CD14-positive monocyte (primary cell): ENCODE data around the gene HOXB4. TPM values are rescaled to one million over a fixed set of nuclear protein-coding genes. Genes with fewer than 3 reads are reported as not detected.
A peak's percentile ranks its signal among the peaks of the same experiment; 100 is the strongest.

Experiments
- DNase-seq, 3 donors: peaks; one replicate each; pipeline ENCODE4 v3.0.0-alpha.2; 2011 to 2022
- H2AFZ ChIP-seq: 2 replicates; pipeline ENCODE4 v1.6.0; 2012; ENCODE audit warnings: mild to moderate bottlenecking, low read depth, low read length, inconsistent platforms; ENCODE audit not compliant: insufficient read depth, poor library complexity, severe bottlenecking
- H3K27ac ChIP-seq, 2 donors: 1 replicate in 1 of 2; 2 replicates in 1 of 2; pipeline ENCODE4 v1.5.1; 2012 to 2013; ENCODE audit warnings: low read length in 2 of 2, control low read depth in 1 of 2, inconsistent platforms in 1 of 2, low read depth in 1 of 2, mild to moderate bottlenecking in 1 of 2
- H3K27me3 ChIP-seq, 2 donors: one replicate each; pipeline versions ENCODE4 v1.6.0 to v1.6.1; 2011 to 2013; ENCODE audit warnings: low read length in 2 of 2; ENCODE audit not compliant: control insufficient read depth in 2 of 2, insufficient read depth in 2 of 2
- H3K36me3 ChIP-seq, 2 donors: replicated peaks in 1 of 2; 1 replicate in 1 of 2; 2 replicates in 1 of 2; pipeline versions ENCODE4 v1.5.1 to v1.6.1; 2012 to 2013; ENCODE audit warnings: low read length in 2 of 2, control low read depth in 1 of 2, inconsistent platforms in 1 of 2, mild to moderate bottlenecking in 1 of 2; ENCODE audit not compliant: insufficient read depth in 2 of 2, control insufficient read depth in 1 of 2
- H3K4me1 ChIP-seq, 2 donors: 1 replicate in 1 of 2; 2 replicates in 1 of 2; pipeline versions ENCODE4 v1.5.1 to v1.6.1; 2012 to 2013; ENCODE audit warnings: low read length in 2 of 2, control low read depth in 1 of 2, inconsistent platforms in 1 of 2, mild to moderate bottlenecking in 1 of 2, moderate library complexity in 1 of 2; ENCODE audit not compliant: insufficient read depth in 2 of 2, control insufficient read depth in 1 of 2
- H3K4me2 ChIP-seq: replicated peaks from 2 replicates; pipeline ENCODE3; 2012; ENCODE audit warnings: low read length, moderate library complexity, mild to moderate bottlenecking; ENCODE audit not compliant: poor library complexity, severe bottlenecking; ENCODE audit errors: extremely low read depth
- H3K4me3 ChIP-seq, 3 experiments: fragments of 200-600 bp in 1 of 3; sonication (generic) in 1 of 3; replicated peaks in 1 of 3; 1 replicate in 2 of 3; 2 replicates in 1 of 3; pipeline ENCODE4 v1.5.1; 2011 to 2013; ENCODE audit warnings: low read length in 3 of 3, mild to moderate bottlenecking in 3 of 3, control low read depth in 2 of 3, low read depth in 2 of 3, inconsistent platforms in 1 of 3, moderate library complexity in 1 of 3
- H3K79me2 ChIP-seq: 2 replicates; pipeline ENCODE4 v1.6.0; 2012; ENCODE audit warnings: mild to moderate bottlenecking, control low read depth, inconsistent platforms, low read length, moderate library complexity; ENCODE audit not compliant: insufficient read depth
- H3K9ac ChIP-seq: 2 replicates; pipeline ENCODE4 v1.6.0; 2017; ENCODE audit warnings: low read length, mild to moderate bottlenecking; ENCODE audit not compliant: insufficient read depth, poor library complexity, severe bottlenecking
- H3K9me3 ChIP-seq, 2 donors: replicated peaks in 1 of 2; 1 replicate in 1 of 2; 2 replicates in 1 of 2; pipeline versions ENCODE4 v1.5.1 to v1.6.1; 2012 to 2013; ENCODE audit warnings: low read length in 2 of 2, control low read depth in 1 of 2; ENCODE audit not compliant: control insufficient read depth in 1 of 2, insufficient read depth in 1 of 2
- H4K20me1 ChIP-seq: 2 replicates; pipeline ENCODE4 v1.6.0; 2012; ENCODE audit warnings: mild to moderate bottlenecking, low read length, control low read depth, moderate library complexity; ENCODE audit not compliant: insufficient read depth
- H3K27ac Mint-ChIP-seq, 7 donors: one replicate each; pipeline ENCODE4 v1.8.0; 2020; ENCODE audit warnings: mild to moderate bottlenecking in 7 of 7, mixed read lengths in 7 of 7, moderate library complexity in 6 of 7, inconsistent platforms in 2 of 7
- H3K27me3 Mint-ChIP-seq, 3 donors: one replicate each; pipeline ENCODE4 v1.8.0; 2021 to 2022; ENCODE audit warnings: low read depth in 3 of 3, mild to moderate bottlenecking in 3 of 3, mixed read lengths in 3 of 3, moderate library complexity in 3 of 3, inconsistent platforms in 1 of 3
- H3K36me3 Mint-ChIP-seq, 2 donors: one replicate each; pipeline ENCODE4 v1.8.0; 2020; ENCODE audit warnings: mixed read lengths in 2 of 2, inconsistent platforms in 1 of 2, mild to moderate bottlenecking in 1 of 2
- H3K4me1 Mint-ChIP-seq: one replicate; pipeline ENCODE4 v1.8.0; 2020; ENCODE audit warnings: mild to moderate bottlenecking, mixed read lengths
- H3K4me3 Mint-ChIP-seq, 2 donors: one replicate each; pipeline ENCODE4 v1.8.0; 2020; ENCODE audit warnings: mild to moderate bottlenecking in 2 of 2, mixed read lengths in 2 of 2, moderate library complexity in 1 of 2
- H3K9me3 Mint-ChIP-seq, 7 donors: one replicate each; pipeline ENCODE4 v1.8.0; 2020 to 2022; ENCODE audit warnings: mixed read lengths in 7 of 7, mild to moderate bottlenecking in 6 of 7, moderate library complexity in 6 of 7, inconsistent platforms in 2 of 7
- CTCF ChIP-seq: fragments of 200-600 bp; IDR thresholded peaks from one replicate; pipeline ENCODE4 v1.8.0; 2022; ENCODE audit warnings: antibody characterized with exemption, mild to moderate bottlenecking
- WGBS: methylation state at CpG from one replicate; pipeline ENCODE4 v1.1.5; 2013; ENCODE audit warnings: missing lambda C conversion rate; ENCODE audit not compliant: insufficient coverage; 5-methylcytosine and 5-hydroxymethylcytosine counted together
- intact Hi-C, 2 donors: fragments of 100-400 bp; cut with micrococcal nuclease; formaldehyde crosslinking; loops; one replicate each; pipeline versions ENCODE4 v1.15.0 to v1.15.1; 2023
- polyA plus RNA-seq, 3 donors: library from polyadenylated mRNA; depleted of rRNA in 1 of 3; unstranded in 2 of 3; stranded (reverse) in 1 of 3; fragments of 300-500 nt in 2 of 3; fragments of >200 nt in 1 of 3; fragmentation: Illumina TruSeq in 2 of 3; gene quantifications; 1 replicate in 2 of 3; 2 replicates in 1 of 3; pipeline ENCODE4 v1.2.3, GENCODE V29; 2012 to 2021

Gene HOXB4
- polyA plus RNA-seq, 3 donors = 0.16 TPM; not detected in 2

- DNase-seq = no peak
- Mint-ChIP-seq H3K36me3 (peaks cover 2 to 8% of the 10 kb centered on the region in 2 donors), H3K4me1 (peaks cover 10% of the 10 kb centered on the region), H3K27ac (no peak overlapping the region), H3K4me3 (peak overlapping the region in 1 of 2 donors; percentile 67), H3K27me3 (peaks cover 25 to 30% (median 27%) of the 10 kb centered on the region in 3 donors), H3K9me3 (peaks cover 0 to 8% (median 2%) of the 10 kb centered on the region in 7 donors)
- WGBS = no CpG with 5 or more reads among the region's 2 CpGs
- intact Hi-C loops = no loop called here
- TF ChIP-seq CTCF = no peak
- H3K36me3 ChIP-seq = no peaks in the 10 kb centered on the region
- no peak overlapping the region for H3K4me3 ChIP-seq
- no peak overlapping the region for H3K4me2 ChIP-seq
- no peaks in the 10 kb centered on the region for H3K9me3 ChIP-seq
- H3K27ac ChIP-seq = no peak overlapping the region
- peaks cover 48 to 76% of the 10 kb centered on the region in 2 donors for H3K27me3 ChIP-seq
- H3K79me2 ChIP-seq = no peaks in the 10 kb centered on the region
- H3K4me1 ChIP-seq = peaks cover 0 to 4% of the 10 kb centered on the region in 2 donors
- no peak overlapping the region for H2AFZ ChIP-seq
- no peaks in the 10 kb centered on the region for H4K20me1 ChIP-seq
- no peak overlapping the region for H3K9ac ChIP-seq
Measured at GRCh38 chr17:48565022-48565554, 13.1 kb downstream of the HOXB4 start.

- no peak overlapping the region for H3K9ac ChIP-seq
- peak overlapping the region in 1 of 2 donors; percentile 67 for H3K4me3 Mint-ChIP-seq
- intact Hi-C loops = no loop called here
- H4K20me1 ChIP-seq = no peaks in the 10 kb centered on the region
- peaks cover 0 to 8% (median 2%) of the 10 kb centered on the region in 7 donors for H3K9me3 Mint-ChIP-seq
- peaks cover 2 to 8% of the 10 kb centered on the region in 2 donors for H3K36me3 Mint-ChIP-seq
- no peaks in the 10 kb centered on the region for H3K79me2 ChIP-seq
- H3K27ac Mint-ChIP-seq = no peak overlapping the region
- peaks cover 10% of the 10 kb centered on the region for H3K4me1 Mint-ChIP-seq
- no peak overlapping the region for H3K4me3 ChIP-seq
- no peak for DNase-seq
- H3K9me3 ChIP-seq = no peaks in the 10 kb centered on the region
- WGBS = 29% methylated on average over 66 of the region's 73 CpGs
- H3K4me1 ChIP-seq = peaks cover 0 to 4% of the 10 kb centered on the region in 2 donors
- no peak overlapping the region for H2AFZ ChIP-seq
- peaks cover 27 to 30% (median 29%) of the 10 kb centered on the region in 3 donors for H3K27me3 Mint-ChIP-seq
- H3K4me2 ChIP-seq = no peak overlapping the region
- peaks cover 41 to 70% of the 10 kb centered on the region in 2 donors for H3K27me3 ChIP-seq
- no peak overlapping the region for H3K27ac ChIP-seq
- H3K36me3 ChIP-seq = no peaks in the 10 kb centered on the region
- TF ChIP-seq CTCF = no peak
Measured at GRCh38 chr17:48564188-48565021, 13.7 kb downstream of the HOXB4 start.
